HG03045 (cell line): Measurements from ENCODE around the gene PPP1R1C.

Experiments used
- ATAC-seq: cut with Tn5 transposase; IDR thresholded peaks from one replicate; pipeline ENCODE4 v1.9.1; 2021; ENCODE audit warnings: mild to moderate bottlenecking, moderate library complexity; ENCODE audit not compliant: unreplicated experiment

Gene PPP1R1C

DNA sequence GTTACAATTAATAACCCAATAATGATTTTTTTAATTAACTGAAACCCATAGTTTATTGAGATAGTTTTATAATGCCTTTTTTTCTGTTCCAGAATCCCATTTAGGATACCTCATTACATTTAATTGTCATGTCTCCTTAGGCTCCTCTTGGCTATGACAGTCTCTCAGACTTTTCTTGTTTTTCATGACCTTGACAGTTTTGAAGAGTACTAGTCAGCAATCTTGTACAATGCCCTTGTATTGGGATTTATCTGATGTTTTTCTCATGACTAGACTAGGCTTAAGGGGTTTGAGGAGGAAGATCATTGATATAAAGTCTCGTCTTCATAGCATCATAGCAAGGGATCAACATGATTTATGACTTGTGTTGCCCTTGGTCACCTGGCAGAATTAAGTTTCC is 72.4 kb downstream of the PPP1R1C start:
- ATAC-seq = no peak

GRCh38 chr2:182061739-182062138 is 76.1 kb downstream of the PPP1R1C start:
- no peak for ATAC-seq

DNA sequence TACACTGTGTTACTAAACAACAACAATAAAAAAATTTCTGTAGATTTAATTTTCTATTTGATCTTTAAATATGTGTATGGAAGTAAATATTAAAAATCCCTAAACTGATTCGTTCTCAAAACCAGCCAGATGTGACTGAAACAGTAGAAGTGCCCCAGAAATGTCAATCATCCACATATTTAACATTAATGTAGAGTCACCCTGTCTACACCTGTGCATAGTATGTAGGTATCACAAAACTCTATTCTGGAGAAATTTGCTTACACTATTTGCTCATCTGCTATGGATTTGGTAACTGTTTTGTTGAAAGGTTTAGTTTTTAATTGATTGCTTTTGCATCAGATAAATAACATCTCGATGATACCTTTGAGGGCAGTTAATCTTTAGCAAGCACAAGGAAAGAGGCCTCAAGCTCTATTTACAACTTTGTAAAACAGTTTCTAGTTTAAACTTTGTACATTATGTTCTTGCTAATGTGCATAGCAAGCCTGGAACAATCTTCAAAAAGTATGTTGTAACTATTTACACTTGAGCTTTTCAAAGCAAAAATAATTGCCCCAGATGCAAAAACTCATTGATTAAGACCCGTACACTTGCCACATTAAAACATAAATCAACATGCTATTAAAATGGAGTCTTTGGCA is 76.8 kb downstream of the PPP1R1C start:
- no peak for ATAC-seq

DNA sequence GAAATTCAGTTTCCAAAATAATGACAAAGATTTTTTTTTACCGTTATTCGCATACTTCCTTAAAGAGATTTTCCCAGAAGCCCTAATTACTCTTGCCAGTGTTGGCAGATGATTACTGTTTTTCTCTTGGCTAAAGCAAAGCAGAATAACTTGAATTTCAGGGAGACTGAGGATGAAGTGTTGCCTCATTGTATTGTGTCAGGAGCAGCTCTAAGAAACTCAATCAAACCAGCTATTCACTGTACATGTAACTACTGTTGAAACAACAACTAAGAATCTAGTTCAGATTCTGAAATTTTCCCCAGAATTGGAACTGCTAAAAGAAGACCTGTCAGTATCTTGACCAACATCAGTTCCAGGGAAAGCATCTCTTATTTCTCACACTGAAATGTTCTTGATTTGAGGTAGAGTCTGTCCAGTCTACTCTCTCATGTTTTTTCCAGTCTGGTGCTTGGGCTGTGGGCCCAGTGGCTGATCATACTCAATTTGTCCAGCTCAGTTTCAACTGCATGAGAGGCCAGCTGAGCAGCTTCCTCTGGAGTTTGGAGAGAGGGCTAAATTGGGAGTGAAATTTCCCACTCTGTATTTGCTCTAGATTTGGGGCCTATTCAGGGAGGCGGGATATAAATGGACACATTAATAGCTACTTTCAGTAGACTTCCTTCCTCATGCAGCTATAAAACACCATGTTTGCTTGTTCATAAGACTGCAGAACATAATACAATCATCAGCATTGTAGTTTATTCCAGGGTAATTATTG is 78.5 kb downstream of the PPP1R1C start:
- ATAC-seq = no peak

- no peak for ATAC-seq
These were observed 80.9 kb downstream of the PPP1R1C start for GRCh38 chr2:182066400-182067087.

DNA sequence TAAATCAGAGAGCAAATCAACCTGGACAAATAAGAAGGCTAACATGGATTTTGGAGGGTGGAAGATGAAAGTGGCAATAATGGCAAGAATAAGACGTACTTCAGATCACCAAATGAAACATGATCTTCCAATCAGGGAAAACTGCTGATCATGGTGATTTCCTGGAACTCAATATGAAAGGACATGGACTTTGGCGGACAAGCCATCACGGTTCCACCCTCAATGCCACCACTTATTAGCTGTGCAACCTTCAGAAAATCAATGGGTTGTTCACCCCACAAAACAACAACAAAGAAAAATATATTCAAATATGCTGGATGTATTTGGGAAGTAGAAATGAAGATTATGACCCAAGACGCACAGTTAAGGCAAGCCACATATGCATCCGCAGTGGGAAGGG is 81.7 kb downstream of the PPP1R1C start:
- no peak for ATAC-seq

- ATAC-seq = no peak
These were observed 83.2 kb downstream of the PPP1R1C start for GRCh38 chr2:182068811-182069210.

GRCh38 chr2:182069416-182069815 is 83.8 kb downstream of the PPP1R1C start:
- no peak for ATAC-seq

- no peak for ATAC-seq
These were observed 84.3 kb downstream of the PPP1R1C start for GRCh38 chr2:182069908-182070307.

DNA sequence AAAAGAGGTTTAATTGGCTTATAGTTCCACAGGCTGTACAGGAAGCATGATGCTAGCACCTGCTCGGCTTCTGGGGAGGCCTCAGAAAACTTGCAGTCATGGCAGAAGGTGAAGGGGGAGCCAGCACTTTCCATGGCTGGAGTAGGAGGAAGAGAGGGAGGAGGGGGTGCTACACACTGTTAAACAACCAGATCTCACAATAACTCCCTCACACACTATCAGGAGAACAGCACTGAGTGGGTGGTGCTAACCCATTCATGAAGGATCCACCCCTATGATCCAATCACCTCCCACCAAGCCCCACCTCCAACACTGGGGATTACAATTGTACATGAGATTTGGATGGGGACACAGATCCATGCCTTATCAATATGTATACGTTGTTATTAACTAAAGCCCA is 85.1 kb downstream of the PPP1R1C start:
- no peak for ATAC-seq

GRCh38 chr2:182072861-182073260 is 87.2 kb downstream of the PPP1R1C start:
- ATAC-seq = no peak

DNA sequence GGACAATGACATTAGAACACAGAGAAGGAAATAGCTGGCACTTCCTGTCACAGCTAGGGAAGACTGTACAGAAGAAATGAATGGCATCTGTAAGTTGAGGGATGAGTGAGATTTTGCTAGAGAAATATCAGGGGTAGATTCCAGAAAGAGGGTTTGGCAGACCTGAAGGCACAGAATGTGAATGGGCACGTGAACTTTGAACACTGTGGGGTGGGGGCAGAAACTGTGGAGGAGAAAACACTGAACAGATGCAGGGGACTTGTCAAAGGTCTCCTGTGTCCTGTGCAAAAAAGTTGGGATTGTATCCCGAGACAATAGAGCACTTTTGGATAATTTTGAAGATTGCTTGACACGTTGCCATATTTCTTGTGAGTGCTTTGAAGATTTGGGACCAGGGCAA is 88.0 kb downstream of the PPP1R1C start:
- ATAC-seq = no peak

DNA sequence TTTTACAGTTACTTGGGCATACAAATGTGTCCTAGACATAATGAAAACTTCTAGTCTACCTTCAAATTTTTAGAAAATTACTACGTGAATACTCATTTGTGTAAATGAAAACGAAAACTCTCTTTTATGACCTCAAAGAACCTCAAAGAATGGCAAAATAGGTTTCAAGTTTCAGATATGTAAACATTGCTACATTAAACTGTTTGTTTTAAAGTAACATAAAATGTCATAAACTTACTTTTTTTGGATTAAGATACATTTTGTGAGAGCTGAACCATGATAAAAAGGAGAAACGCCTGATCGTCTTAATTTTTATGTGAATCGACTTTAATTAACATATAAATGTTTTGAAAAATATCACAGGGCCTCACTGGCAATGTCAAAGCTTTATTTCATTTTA is 91.4 kb downstream of the PPP1R1C start:
- no peak for ATAC-seq

DNA sequence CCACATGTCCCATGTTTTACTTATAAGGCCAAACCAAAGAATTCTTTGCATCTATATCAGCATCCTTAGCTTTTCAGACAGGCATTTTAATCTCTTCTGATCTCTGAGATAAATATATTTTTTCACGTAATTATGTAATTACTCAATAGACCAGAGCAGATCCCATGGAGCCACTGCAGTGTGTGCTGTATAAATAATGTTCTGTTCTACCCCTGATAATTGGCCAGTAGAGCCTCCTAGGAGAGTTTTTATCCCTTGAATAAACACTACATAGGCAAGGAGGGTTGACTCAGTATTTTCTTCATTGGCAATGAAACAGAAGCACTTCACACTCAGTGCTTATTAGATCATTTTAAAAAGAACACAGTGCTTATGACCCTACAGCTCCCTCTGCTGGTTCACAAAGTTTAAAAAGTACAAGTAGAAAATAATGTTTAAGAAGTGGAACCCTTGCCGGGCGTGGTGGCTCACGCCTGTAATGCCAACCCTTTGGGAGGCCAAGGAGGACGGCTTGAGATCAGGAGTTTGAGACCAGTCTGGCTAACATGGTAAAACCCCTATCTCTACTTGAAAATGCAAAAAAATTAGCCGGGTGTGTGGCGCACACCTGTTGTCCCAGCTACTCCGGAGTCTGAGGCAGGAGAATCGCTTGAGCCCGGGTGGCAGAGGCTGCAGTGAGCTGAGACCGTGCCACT is 91.9 kb downstream of the PPP1R1C start:
- ATAC-seq = no peak

- no peak for ATAC-seq
These were observed 93.4 kb downstream of the PPP1R1C start for GRCh38 chr2:182078988-182079602.

DNA sequence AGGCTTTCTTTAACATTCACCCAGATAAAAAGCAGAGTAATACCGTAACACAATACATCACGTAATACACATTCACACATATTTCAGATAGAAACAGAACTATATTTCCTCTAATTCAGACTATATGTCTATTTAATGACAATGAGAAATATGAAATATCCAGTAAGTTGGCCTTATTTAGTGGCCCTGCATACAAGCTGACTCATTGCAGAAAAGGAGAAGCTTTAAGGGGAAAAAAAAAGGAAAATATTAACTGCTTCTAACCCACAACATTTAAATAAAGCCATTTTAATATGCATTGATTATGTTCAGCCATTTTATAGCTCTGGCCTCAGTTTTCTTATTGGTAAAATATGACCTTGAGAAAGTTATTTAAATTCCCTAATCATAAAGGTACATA is 94.8 kb downstream of the PPP1R1C start:
- ATAC-seq = no peak

- ATAC-seq = no peak
These were observed 96.1 kb downstream of the PPP1R1C start for GRCh38 chr2:182081602-182082260.

DNA sequence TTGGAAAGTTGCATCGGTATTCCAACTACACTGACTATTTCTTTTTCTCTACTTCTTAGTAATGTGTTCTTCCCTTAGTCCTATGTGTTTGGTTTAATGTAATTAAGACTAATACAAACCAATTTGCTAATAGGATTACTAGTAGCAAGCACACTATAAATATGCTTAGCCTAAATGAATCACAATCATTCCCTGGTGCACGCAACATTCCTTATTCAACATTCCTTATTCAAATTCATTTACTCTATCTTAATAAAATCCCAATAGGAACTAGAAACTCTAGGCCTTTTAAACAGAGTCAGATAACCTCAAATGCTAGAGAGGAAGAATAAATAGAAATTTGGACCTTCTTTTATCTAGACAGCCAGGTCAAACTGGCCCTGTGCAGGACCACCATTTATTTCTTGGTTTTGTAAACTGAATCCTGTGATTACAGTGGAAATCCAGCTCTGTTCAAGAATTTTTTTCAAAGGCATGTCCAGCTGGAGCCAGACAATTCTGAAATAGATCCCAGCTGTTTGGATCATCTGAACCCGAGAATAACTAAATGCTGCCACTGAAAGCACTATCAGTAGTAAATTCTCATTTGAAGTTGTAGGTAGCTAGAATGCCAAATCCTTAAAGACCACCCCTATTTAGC is 103.1 kb downstream of the PPP1R1C start:
- ATAC-seq = no peak

DNA sequence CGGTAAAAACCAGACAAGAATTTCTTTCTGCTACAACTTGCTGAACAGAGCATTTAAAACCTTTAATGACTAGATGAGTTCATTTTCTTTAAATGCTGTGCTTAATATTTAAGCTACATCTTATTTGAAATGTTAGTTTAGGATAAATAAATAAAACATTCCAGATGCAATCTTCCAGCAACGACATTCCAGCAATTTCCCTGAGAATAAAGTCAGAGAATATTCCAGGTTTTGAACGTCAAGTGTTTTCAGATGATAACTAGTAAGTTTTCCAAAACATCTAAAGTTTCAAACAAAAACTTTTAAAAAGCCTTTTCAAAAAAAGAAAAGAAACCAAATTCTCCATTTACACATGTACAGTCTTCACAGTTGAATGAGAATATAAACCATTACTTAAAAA is 104.8 kb downstream of the PPP1R1C start:
- ATAC-seq = no peak

DNA sequence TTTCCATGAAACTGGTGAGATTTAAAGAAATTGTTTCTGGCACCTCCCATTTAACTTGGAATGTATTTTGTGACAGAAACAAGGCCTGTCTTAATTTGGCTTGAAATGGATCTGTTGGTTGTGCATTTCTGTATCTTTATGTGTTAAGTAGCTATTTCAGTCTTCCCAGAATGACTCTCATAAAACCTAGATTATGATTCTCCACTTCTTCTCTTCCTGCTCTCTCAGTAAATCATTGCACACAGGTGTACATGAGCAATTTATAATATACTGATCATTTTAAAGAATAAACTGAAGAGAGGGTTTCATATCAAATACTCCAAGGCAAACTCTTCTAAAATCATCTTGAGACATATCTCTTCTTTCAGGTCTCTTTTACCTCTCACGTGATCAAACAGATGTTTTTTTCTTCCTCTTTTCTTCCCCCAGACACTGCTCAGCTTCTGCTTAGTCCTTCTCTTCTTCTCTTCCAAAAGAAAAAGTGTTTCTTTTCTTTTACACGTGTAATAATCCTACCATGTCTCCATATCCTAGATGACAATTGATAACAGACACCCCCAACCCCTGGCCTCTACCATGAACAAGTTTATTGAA is 112.0 kb downstream of the PPP1R1C start:
- ATAC-seq = no peak
